ENCODE measurements around the gene C19orf47. TPM values are rescaled to one million over a fixed set of nuclear protein-coding genes. Genes with fewer than 3 reads are reported as not detected.

Gene C19orf47
- total RNA-seq, 4 donors from 2014 or later: 10.0 to 14.1 (median 11.7) TPM

GRCh38 chr19:40315812-40316470 is 32.3 kb downstream of the C19orf47 start:
- WGBS, 2 donors: 74 to 79% methylated on average over 2 to 5 of the region's 5 CpGs
- Histone ChIP-seq H3K36me3 (peaks cover 0 to 40% (median 4%) of the 10 kb centered on the region in 3 donors), H3K4me1 (peaks cover 0 to 11% (median 0%) of the 10 kb centered on the region in 3 donors), H3K27me3 (no peaks in the 10 kb centered on the region), H3K4me3 (no peak overlapping the region), H3K9me3 (no peaks in the 10 kb centered on the region), H3K27ac (no peak overlapping the region)
- no peak for DNase-seq
- no peak for TF ChIP-seq CTCF (IDR thresholded peaks at IDR 0.05)
- TF ChIP-seq POLR2A (IDR thresholded peaks at IDR 0.05): no peak
- intact Hi-C loops (cut with DNase I): loop anchor here (10.0 kb wide), 1 partner anchor 209 kb away; no protein-coding TSS in a partner anchor

DNA sequence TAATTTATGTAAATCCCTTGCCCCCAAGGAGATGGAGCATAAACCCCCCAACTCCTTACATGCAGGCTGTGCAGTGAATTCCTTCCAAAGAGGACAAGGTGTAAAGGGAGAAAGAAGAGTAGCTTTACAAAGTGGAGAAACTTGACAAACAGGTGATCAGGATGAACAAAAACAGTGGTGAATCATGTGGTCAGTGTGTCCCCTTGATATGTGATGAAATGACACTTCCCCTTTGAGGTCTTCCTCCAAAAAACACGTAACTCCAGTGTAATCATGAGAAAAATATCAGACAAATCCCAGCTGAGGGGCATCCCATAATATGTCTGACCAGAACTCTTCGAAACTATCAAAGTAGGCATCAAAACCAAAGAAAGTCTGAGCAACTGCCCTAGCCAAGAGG is 33.5 kb downstream of the C19orf47 start:
- no peak for DNase-seq
- peaks cover 0 to 11% (median 0%) of the 10 kb centered on the region in 3 donors for H3K4me1 ChIP-seq
- intact Hi-C loops (cut with DNase I): loop anchor here (10.0 kb wide), 1 partner anchor 210 kb away; no protein-coding TSS in a partner anchor
- no peak overlapping the region for H3K4me3 ChIP-seq
- H3K27me3 ChIP-seq: no peaks in the 10 kb centered on the region
- no peak overlapping the region for H3K27ac ChIP-seq
- no peaks in the 10 kb centered on the region for H3K9me3 ChIP-seq
- 62 to 82% methylated on average over 2 of the region's 2 CpGs for WGBS, 2 donors
- H3K36me3 ChIP-seq: peaks cover 0 to 27% (median 0%) of the 10 kb centered on the region in 3 donors
- no peak for TF ChIP-seq CTCF (IDR thresholded peaks at IDR 0.05)
- TF ChIP-seq POLR2A (IDR thresholded peaks at IDR 0.05): no peak

- no peak overlapping the region for H3K4me3 ChIP-seq
- no peaks in the 10 kb centered on the region for H3K27me3 ChIP-seq
- H3K9me3 ChIP-seq: no peaks in the 10 kb centered on the region
- peaks cover 0 to 11% (median 0%) of the 10 kb centered on the region in 3 donors for H3K4me1 ChIP-seq
- intact Hi-C loops (cut with DNase I): loop anchor here (10.0 kb wide), 1 partner anchor 211 kb away; no protein-coding TSS in a partner anchor
- TF ChIP-seq POLR2A (IDR thresholded peaks at IDR 0.05) (no peak), CTCF (IDR thresholded peaks at IDR 0.05) (no peak)
- peaks cover 0 to 18% (median 0%) of the 10 kb centered on the region in 3 donors for H3K36me3 ChIP-seq
- DNase-seq: no peak
- 90 to 99% methylated on average over 8 to 9 of the region's 9 CpGs for WGBS, 2 donors
- no peak overlapping the region for H3K27ac ChIP-seq
These were observed 34.8 kb downstream of the C19orf47 start for GRCh38 chr19:40313229-40313983.

DNA sequence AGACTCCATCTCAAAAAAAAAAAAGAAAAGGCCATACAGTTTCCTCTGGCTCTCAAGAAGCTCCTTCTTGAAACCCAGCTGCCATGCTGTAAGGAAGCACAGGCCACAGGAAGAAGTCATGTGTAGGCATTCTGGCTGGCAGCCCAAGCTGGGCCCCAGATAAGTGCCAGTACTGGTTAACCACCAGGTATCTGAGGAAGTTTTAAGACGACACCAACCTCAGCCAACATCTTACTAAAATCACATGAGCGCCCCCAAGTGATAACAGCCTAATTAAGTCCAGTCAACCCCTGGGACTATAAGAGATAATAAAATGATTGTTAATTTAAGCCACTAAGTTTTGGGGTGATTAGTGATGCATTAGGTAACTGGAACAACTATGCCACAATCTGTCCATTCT is 35.7 kb downstream of the C19orf47 start:
- Histone ChIP-seq H3K27me3 (no peaks in the 10 kb centered on the region), H3K4me3 (no peak overlapping the region), H3K36me3 (peaks cover 0 to 10% (median 0%) of the 10 kb centered on the region in 3 donors), H3K4me1 (peaks cover 0 to 11% (median 0%) of the 10 kb centered on the region in 3 donors), H3K9me3 (no peaks in the 10 kb centered on the region), H3K27ac (no peak overlapping the region)
- no peak for DNase-seq
- intact Hi-C loops (cut with DNase I): loop anchor here (10.0 kb wide), 1 partner anchor 212 kb away; no protein-coding TSS in a partner anchor
- 65 to 70% methylated on average over 2 of the region's 2 CpGs for WGBS, 2 donors
- TF ChIP-seq POLR2A (IDR thresholded peaks at IDR 0.05): no peak
- no peak for TF ChIP-seq CTCF (IDR thresholded peaks at IDR 0.05)

DNA sequence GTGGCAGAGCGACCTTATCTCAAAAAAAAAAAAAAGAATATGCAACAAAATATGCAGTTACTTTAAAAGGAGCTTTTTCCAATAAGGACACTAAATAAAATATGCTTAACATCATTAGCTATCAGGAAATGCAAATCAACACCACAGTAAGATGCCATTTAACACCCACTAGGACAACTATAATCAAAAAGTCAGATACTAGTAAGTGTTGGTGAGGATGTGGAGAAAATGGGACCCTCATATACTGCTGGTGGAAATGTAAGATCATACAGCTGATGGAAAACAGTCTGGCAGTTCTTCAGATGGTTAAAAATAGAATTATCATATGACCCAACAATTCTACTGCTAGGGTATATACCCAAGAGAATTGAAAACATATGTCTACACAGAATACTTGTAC is 38.5 kb downstream of the C19orf47 start:
- TF ChIP-seq CTCF (IDR thresholded peaks at IDR 0.05): no peak
- no peak for TF ChIP-seq POLR2A (IDR thresholded peaks at IDR 0.05)
- Histone ChIP-seq H3K27ac (no peak overlapping the region), H3K9me3 (no peaks in the 10 kb centered on the region), H3K4me1 (peaks cover 0 to 20% (median 3%) of the 10 kb centered on the region in 3 donors), H3K27me3 (no peaks in the 10 kb centered on the region), H3K4me3 (no peak overlapping the region), H3K36me3 (no peaks in the 10 kb centered on the region)
- intact Hi-C loops (cut with DNase I): loop anchor here (10.0 kb wide), 1 partner anchor 215 kb away; no protein-coding TSS in a partner anchor
- WGBS, 2 donors: 100% methylated on average over 1 of the region's 1 CpG; no CpG with 5 or more reads in 1 of the 2 donors
- DNase-seq: no peak

Measured in esophagus squamous epithelium (tissue), 5 donors.